ENCODE results near the gene PAFAH2. TPM values are rescaled to one million over a fixed set of nuclear protein-coding genes. Genes with fewer than 3 reads are reported as not detected.

Gene PAFAH2
- total RNA-seq, 1 experiment from 2014 or later: 6.7 TPM

DNA sequence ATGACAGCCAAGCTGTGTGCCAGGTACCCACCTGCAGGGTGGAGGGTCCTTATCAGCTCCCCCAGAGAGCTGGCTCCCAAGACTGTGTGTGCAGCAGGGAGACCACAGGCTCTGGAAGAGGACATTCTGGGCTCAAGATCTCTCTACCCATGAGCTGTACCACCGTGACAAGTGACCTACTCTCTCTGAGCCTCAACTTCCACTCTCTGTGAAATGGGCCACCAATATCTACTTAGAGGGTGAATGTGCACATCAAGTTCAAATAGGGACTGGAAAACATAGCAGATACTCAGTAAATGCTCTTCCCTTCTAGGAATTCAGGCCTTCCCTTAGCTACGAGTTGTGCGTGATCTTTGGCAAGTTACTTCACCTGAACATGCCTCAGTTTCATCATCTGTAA is 46.6 kb upstream of the PAFAH2 start:
- no peaks in the 10 kb centered on the region for H3K9me3 ChIP-seq (ENCODE audit: low read depth, low read length, poor library complexity, severe bottlenecking)
- ChIA-PET POLR2A (ENCODE audit: low non-redundant PET) (no interaction called here), CTCF (no interaction called here)
- BruUV-seq (replicated peaks): no TSS peak
- no peak for DNase-seq (ENCODE audit: low spot score)
- no peak overlapping the region for H3K4me3 ChIP-seq (ENCODE audit: low read depth, low read length, poor library complexity, severe bottlenecking)
- no peaks in the 10 kb centered on the region for H3K36me3 ChIP-seq (ENCODE audit: insufficient read depth, low read length, poor library complexity, severe bottlenecking)
- no peaks in the 10 kb centered on the region for H3K4me1 ChIP-seq (ENCODE audit: insufficient read depth, low read length, poor library complexity, severe bottlenecking)
- no peak overlapping the region for H3K27ac ChIP-seq (ENCODE audit: low read depth, low read length, poor library complexity, severe bottlenecking)
- intact Hi-C loops (cut with micrococcal nuclease; ENCODE audit: unreplicated experiment): no loop called here
- peaks cover 73% of the 10 kb centered on the region for H3K27me3 ChIP-seq (replicated peaks; ENCODE audit: insufficient read depth, low read depth, low read length, poor library complexity)
- TF ChIP-seq, protein P1, sequence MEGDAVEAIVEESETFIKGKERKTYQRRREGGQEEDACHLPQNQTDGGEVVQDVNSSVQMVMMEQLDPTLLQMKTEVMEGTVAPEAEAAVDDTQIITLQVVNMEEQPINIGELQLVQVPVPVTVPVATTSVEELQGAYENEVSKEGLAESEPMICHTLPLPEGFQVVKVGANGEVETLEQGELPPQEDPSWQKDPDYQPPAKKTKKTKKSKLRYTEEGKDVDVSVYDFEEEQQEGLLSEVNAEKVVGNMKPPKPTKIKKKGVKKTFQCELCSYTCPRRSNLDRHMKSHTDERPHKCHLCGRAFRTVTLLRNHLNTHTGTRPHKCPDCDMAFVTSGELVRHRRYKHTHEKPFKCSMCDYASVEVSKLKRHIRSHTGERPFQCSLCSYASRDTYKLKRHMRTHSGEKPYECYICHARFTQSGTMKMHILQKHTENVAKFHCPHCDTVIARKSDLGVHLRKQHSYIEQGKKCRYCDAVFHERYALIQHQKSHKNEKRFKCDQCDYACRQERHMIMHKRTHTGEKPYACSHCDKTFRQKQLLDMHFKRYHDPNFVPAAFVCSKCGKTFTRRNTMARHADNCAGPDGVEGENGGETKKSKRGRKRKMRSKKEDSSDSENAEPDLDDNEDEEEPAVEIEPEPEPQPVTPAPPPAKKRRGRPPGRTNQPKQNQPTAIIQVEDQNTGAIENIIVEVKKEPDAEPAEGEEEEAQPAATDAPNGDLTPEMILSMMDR (conservative IDR thresholded peaks at IDR 0.05; ENCODE audit: low read depth, low read length): no peak
- TF ChIP-seq EZH2 (IDR thresholded peaks at IDR 0.05; ENCODE audit: borderline replicate concordance, low read depth, low read length, poor library complexity, severe bottlenecking): no peak

DNA sequence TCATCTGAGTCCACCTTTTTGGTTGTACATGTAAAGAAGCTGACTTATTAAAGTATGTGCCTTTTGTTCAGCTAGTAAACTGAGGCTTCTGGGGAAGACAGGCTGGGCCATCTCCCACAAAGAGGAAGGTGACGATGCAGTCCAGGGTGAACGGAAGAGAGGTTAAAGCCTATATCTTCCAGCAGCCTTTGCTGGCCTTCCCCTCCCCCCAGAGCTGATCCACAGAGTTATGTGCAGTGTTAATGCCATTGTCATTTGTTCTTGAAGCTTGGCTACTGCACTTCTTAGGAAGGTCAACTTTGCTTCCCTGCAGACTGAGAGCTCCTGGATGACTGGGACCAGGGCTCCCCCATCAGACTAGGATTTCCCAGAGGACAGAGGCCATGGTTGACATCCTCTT is 45.9 kb upstream of the PAFAH2 start:
- ChIA-PET POLR2A (ENCODE audit: low non-redundant PET) (no interaction called here), CTCF (no interaction called here)
- no peak overlapping the region for H3K27ac ChIP-seq (ENCODE audit: low read depth, low read length, poor library complexity, severe bottlenecking)
- no peaks in the 10 kb centered on the region for H3K9me3 ChIP-seq (ENCODE audit: low read depth, low read length, poor library complexity, severe bottlenecking)
- peaks cover 67% of the 10 kb centered on the region for H3K27me3 ChIP-seq (replicated peaks; ENCODE audit: insufficient read depth, low read depth, low read length, poor library complexity)
- no peaks in the 10 kb centered on the region for H3K4me1 ChIP-seq (ENCODE audit: insufficient read depth, low read length, poor library complexity, severe bottlenecking)
- TF ChIP-seq EZH2 (IDR thresholded peaks at IDR 0.05; ENCODE audit: borderline replicate concordance, low read depth, low read length, poor library complexity, severe bottlenecking): no peak
- TF ChIP-seq, protein P1 (conservative IDR thresholded peaks at IDR 0.05; ENCODE audit: low read depth, low read length): no peak
- BruUV-seq (replicated peaks): no TSS peak
- no peaks in the 10 kb centered on the region for H3K36me3 ChIP-seq (ENCODE audit: insufficient read depth, low read length, poor library complexity, severe bottlenecking)
- H3K4me3 ChIP-seq (ENCODE audit: low read depth, low read length, poor library complexity, severe bottlenecking): no peak overlapping the region
- intact Hi-C loops (cut with micrococcal nuclease; ENCODE audit: unreplicated experiment): no loop called here
- DNase-seq (ENCODE audit: low spot score): no peak

DNA sequence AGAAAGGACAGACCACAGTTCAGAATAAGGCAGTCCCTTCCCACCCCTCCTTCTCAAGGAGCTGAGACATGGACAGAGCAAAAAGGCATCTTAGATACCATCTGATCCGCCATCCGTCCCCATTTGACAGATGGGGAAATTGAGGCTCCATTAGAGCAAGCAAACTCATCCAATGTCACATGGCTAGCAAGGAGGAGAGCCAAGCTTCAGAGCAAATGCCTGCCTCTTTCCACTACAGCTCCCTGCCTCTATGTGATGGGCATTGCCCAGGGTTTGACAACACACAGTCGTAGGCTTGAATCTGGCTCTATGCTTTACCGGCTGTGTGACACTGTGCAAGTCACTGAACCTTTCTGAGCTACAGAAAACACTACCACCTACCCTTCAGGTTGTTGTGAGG is 44.1 kb upstream of the PAFAH2 start:
- H3K36me3 ChIP-seq (ENCODE audit: insufficient read depth, low read length, poor library complexity, severe bottlenecking): no peaks in the 10 kb centered on the region
- H3K27me3 ChIP-seq (replicated peaks; ENCODE audit: insufficient read depth, low read depth, low read length, poor library complexity): peaks cover 49% of the 10 kb centered on the region
- no peak overlapping the region for H3K4me3 ChIP-seq (ENCODE audit: low read depth, low read length, poor library complexity, severe bottlenecking)
- H3K9me3 ChIP-seq (ENCODE audit: low read depth, low read length, poor library complexity, severe bottlenecking): no peaks in the 10 kb centered on the region
- ChIA-PET CTCF (no interaction called here), POLR2A (ENCODE audit: low non-redundant PET) (no interaction called here)
- H3K27ac ChIP-seq (ENCODE audit: low read depth, low read length, poor library complexity, severe bottlenecking): no peak overlapping the region
- no peak for TF ChIP-seq EZH2 (IDR thresholded peaks at IDR 0.05; ENCODE audit: borderline replicate concordance, low read depth, low read length, poor library complexity, severe bottlenecking)
- TF ChIP-seq, protein P1 (conservative IDR thresholded peaks at IDR 0.05; ENCODE audit: low read depth, low read length): no peak
- intact Hi-C loops (cut with micrococcal nuclease; ENCODE audit: unreplicated experiment): no loop called here
- H3K4me1 ChIP-seq (ENCODE audit: insufficient read depth, low read length, poor library complexity, severe bottlenecking): no peaks in the 10 kb centered on the region
- no peak for DNase-seq (ENCODE audit: low spot score)
- no TSS peak for BruUV-seq (replicated peaks)

Data from A673 (cell line).